PC-3 (cell line): ENCODE measurements around the gene FAM107B. TPM values are rescaled to one million over a fixed set of nuclear protein-coding genes. Genes with fewer than 3 reads are reported as not detected.

Experiments
- ATAC-seq: fragments of 200-7000 bp; cut with Tn5 transposase; 2 replicates; pipeline ENCODE4 v1.9.1; 2020; ENCODE audit warnings: mild to moderate bottlenecking, moderate library complexity
- BruUV-seq: library from RNA; stranded (reverse); fragments of 400-500 nt; replicated peaks from 2 replicates; lab custom pipeline; 2021; lab: Mats Ljungman, UMichigan
- CTCF ChIA-PET: fragments of 300-600 bp; sonication (Branson Sonifier 250); formaldehyde crosslinking; loops from one replicate; lab custom pipeline; 2022; ENCODE audit warnings: antibody characterized with exemption; lab: Charles Lee
- POLR2A ChIA-PET: fragments of 300-600 bp; sonication (Branson Sonifier 250); formaldehyde crosslinking; loops from one replicate; lab custom pipeline; 2022; ENCODE audit warnings: antibody characterized with exemption; ENCODE audit not compliant: unreplicated experiment; lab: Charles Lee
- DNase-seq: peaks from one replicate; pipeline ENCODE4 v3.0.0-alpha.2; 2015
- H2AFZ ChIP-seq: fragments of 300-600 bp; sonication (generic); 2 replicates; pipeline ENCODE4 v1.6.0; 2016; ENCODE audit warnings: antibody characterized with exemption, low read length
- H3F3A ChIP-seq: fragments of 300-600 bp; sonication (generic); one replicate; pipeline ENCODE4 v1.6.0; 2017; ENCODE audit warnings: antibody characterized with exemption, low read length, control low read depth, mild to moderate bottlenecking; ENCODE audit not compliant: unreplicated experiment
- H3K27ac ChIP-seq: fragments of 300-600 bp; sonication (generic); 2 replicates; pipeline ENCODE4 v1.5.1; 2016; ENCODE audit warnings: mild to moderate bottlenecking, low read length
- H3K27me3 ChIP-seq: fragments of 300-600 bp; sonication (generic); 2 replicates; pipeline ENCODE4 v1.6.1; 2016; ENCODE audit warnings: low read length, mixed read lengths
- H3K36me3 ChIP-seq: fragments of 300-600 bp; sonication (generic); 2 replicates; pipeline ENCODE4 v1.6.1; 2016; ENCODE audit warnings: low read depth, mixed run types, low read length, mixed read lengths
- H3K4me1 ChIP-seq: fragments of 300-600 bp; sonication (generic); 2 replicates; pipeline ENCODE4 v1.5.1; 2016; ENCODE audit warnings: low read length; ENCODE audit not compliant: insufficient read depth
- H3K4me2 ChIP-seq: fragments of 300-600 bp; sonication (generic); 2 replicates; pipeline ENCODE4 v1.6.0; 2016; ENCODE audit warnings: low read length
- H3K4me3 ChIP-seq: fragments of 300-600 bp; sonication (generic); 2 replicates; pipeline ENCODE4 v1.5.1; 2016; ENCODE audit warnings: mild to moderate bottlenecking, low read length, mixed read lengths
- H3K79me2 ChIP-seq: fragments of 300-600 bp; sonication (generic); 2 replicates; pipeline ENCODE4 v1.6.1; 2017; ENCODE audit warnings: low read length, mixed read lengths
- H3K9ac ChIP-seq: fragments of 300-600 bp; sonication (generic); 2 replicates; pipeline ENCODE4 v1.6.0; 2016; ENCODE audit warnings: mild to moderate bottlenecking, low read length
- H3K9me2 ChIP-seq: fragments of 300-600 bp; sonication (generic); replicated peaks from 2 replicates; pipeline ENCODE4 v1.6.1; 2016; ENCODE audit warnings: mixed run types, low read length, mixed read lengths
- H3K9me3 ChIP-seq: fragments of 300-600 bp; sonication (generic); 2 replicates; pipeline ENCODE4 v1.6.1; 2016; ENCODE audit warnings: low read length, mixed read lengths
- H4K20me1 ChIP-seq: fragments of 300-600 bp; sonication (generic); 2 replicates; pipeline ENCODE4 v1.6.1; 2016; ENCODE audit warnings: low read length, mixed read lengths
- EZH2 ChIP-seq: fragments of 300-600 bp; sonication (generic); IDR thresholded peaks from one replicate; pipeline ENCODE4 v1.6.1; 2017; ENCODE audit warnings: antibody characterized with exemption, mild to moderate bottlenecking, low read length; ENCODE audit not compliant: unreplicated experiment
- EZH2phosphoT487 ChIP-seq: fragments of 300-600 bp; sonication (generic); IDR thresholded peaks from 2 replicates; pipeline ENCODE4 v1.6.1; 2018; ENCODE audit warnings: mild to moderate bottlenecking, antibody characterized with exemption, low read length, borderline replicate concordance
- intact Hi-C: fragments of 100-400 bp; cut with micrococcal nuclease; formaldehyde crosslinking; loops from 2 replicates; pipeline ENCODE4 v1.9.0; 2023
- total RNA-seq: library from RNA; depleted of rRNA; stranded (reverse); fragments of >200 nt; gene quantifications from 2 replicates; pipeline ENCODE4 v1.2.3, GENCODE V29; 2014
- TF ChIP-seq, protein P1 (sequence below): fragments of 300-600 bp; sonication (generic); conservative IDR thresholded peaks from 2 replicates; pipeline ENCODE4 v1.5.1; 2017; ENCODE audit warnings: antibody characterized with exemption, low read depth, mild to moderate bottlenecking, low read length

FAM107B gene
- total RNA-seq, 1 experiment from 2014 or later: 36.6 TPM

DNA sequence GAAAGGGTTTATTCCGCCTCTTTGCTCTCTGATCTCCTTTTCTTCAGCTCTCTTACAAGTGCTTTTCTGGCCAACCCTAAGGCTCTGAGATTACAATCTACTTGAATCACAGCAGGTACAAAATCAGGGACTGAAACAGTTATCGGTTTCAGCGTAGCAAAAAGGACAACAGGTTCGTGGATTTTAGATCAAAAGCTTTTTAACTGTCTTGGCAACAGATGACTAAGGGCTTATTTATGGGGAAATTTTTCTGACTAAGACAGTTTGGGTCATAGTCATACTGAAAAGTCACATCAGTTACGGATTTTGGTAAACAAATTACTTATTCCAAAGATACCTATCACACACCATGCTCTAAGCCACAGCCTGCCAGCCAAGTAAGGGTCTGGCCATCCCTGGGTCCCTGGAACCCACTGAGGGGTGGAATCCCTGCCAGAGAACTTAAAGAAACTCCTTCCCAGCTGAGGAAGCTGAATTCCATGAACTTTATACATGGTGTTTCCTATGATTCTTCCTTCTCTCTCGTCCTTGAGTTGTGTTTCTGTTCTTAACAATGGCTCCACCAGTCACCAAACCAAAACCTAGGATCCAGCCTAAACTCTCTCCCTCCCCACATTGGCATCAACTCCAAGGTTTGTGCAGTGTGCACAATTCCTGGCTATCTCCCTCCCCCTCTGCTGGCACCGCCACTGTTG is 169.3 kb downstream of the FAM107B start:
- Histone ChIP-seq H4K20me1 (peaks cover 25% of the 10 kb centered on the region), H3K27ac (peak overlapping the region; percentile 91), H3K79me2 (peaks cover 33% of the 10 kb centered on the region), H3K4me3 (peak overlapping the region; percentile 79), H3K36me3 (peaks cover 15% of the 10 kb centered on the region), H3K27me3 (no peaks in the 10 kb centered on the region), H3K9ac (peak overlapping the region; percentile 89), H3F3A (no peaks in the 10 kb centered on the region), H2AFZ (no peak overlapping the region), H3K9me3 (no peaks in the 10 kb centered on the region), H3K9me2 (no peaks in the 10 kb centered on the region), H3K4me2 (peak overlapping the region; percentile 96), H3K4me1 (peaks cover 15% of the 10 kb centered on the region)
- ATAC-seq (peak; percentile 45), DNase-seq (peak; percentile 82)
- ChIA-PET CTCF (no interaction called here), POLR2A (interaction anchor here (1.1 kb wide), 1 partner anchor 214 kb away, joined by 5 read pairs; no protein-coding TSS in a partner anchor)
- TF ChIP-seq EZH2phosphoT487: no peak
- TF ChIP-seq, protein P1, sequence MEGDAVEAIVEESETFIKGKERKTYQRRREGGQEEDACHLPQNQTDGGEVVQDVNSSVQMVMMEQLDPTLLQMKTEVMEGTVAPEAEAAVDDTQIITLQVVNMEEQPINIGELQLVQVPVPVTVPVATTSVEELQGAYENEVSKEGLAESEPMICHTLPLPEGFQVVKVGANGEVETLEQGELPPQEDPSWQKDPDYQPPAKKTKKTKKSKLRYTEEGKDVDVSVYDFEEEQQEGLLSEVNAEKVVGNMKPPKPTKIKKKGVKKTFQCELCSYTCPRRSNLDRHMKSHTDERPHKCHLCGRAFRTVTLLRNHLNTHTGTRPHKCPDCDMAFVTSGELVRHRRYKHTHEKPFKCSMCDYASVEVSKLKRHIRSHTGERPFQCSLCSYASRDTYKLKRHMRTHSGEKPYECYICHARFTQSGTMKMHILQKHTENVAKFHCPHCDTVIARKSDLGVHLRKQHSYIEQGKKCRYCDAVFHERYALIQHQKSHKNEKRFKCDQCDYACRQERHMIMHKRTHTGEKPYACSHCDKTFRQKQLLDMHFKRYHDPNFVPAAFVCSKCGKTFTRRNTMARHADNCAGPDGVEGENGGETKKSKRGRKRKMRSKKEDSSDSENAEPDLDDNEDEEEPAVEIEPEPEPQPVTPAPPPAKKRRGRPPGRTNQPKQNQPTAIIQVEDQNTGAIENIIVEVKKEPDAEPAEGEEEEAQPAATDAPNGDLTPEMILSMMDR: no peak
- no peak for TF ChIP-seq EZH2
- no TSS peak for BruUV-seq
- intact Hi-C loops: loop anchor here (1.0 to 2.0 kb wide), 4 partner anchors 33 to 217 kb away; no protein-coding TSS in a partner anchor

DNA sequence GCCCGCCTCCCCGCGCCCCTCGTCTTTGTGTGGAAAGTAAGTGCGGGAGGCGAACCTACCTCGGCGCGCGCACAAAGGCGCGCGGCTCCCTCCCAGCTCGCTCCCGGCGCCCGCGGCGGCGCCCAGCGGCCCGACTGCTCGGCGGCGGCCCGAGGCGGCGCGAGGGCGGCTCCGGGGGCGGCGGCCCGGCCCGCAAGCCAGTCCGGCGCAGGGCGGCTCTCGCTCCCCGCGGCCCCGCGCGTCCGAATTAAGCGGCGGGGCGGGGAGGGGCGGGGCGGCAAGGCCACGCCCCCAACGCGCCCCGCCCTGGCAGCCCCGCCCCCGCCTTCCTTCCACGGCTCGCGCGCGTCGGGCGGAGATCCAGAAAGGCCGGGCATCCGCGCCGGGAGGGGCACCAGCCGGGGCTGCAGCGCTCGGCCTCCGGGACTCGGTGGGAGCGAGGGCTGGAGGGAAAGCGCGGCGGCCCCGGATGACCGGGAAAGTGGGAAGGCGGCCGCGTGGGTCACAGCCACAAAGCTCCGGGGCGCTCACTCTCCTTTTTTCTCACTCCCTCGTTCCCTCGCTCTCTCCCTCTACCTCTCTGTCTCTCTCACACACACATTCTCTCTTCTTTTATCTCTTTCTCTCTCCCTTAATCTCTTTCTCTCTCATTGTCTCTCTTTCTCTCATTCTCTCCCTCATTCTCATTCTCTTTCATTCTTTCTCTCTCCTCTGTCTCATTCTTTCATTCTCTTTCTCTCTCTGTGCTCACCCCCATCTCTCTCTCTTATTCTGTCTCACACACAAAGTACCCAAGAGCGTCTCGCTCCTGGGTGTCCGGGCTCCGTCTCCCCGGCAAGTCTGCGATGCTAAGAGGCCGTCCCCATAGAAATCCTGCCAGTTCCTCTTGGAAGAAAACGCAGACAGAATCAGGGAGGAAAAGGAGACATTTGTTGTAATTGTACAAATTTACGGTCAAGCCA is 170.2 kb downstream of the FAM107B start:
- Histone ChIP-seq H2AFZ (peak overlapping the region; percentile 13; the same call in 1 of the 2 replicates), H3K9ac (peak overlapping the region; percentile 89), H3K36me3 (peaks cover 16% of the 10 kb centered on the region), H3F3A (no peaks in the 10 kb centered on the region), H3K79me2 (peaks cover 42% of the 10 kb centered on the region), H3K4me1 (peaks cover 15% of the 10 kb centered on the region), H3K4me3 (peak overlapping the region; percentile 79), H3K9me3 (no peaks in the 10 kb centered on the region), H3K27me3 (no peaks in the 10 kb centered on the region), H4K20me1 (peaks cover 25% of the 10 kb centered on the region), H3K4me2 (peak overlapping the region; percentile 96), H3K27ac (peak overlapping the region; percentile 91), H3K9me2 (no peaks in the 10 kb centered on the region)
- POLR2A ChIA-PET: interaction anchor here (0.5 to 1.1 kb wide), 3 partner anchors 17 to 303 kb away, joined by 3 to 8 read pairs (median 5); no protein-coding TSS in a partner anchor
- no TSS peak for BruUV-seq
- ATAC-seq (peak; percentile 59), DNase-seq (peak; percentile 69)
- intact Hi-C loops: loop anchor here (1.0 to 5.0 kb wide), 5 partner anchors 32 to 233 kb away; partner anchors contain the start of genes CDNF, HSPA14 and MSANTD7
- TF ChIP-seq EZH2phosphoT487 (no peak), EZH2 (no peak)
- TF ChIP-seq, protein P1: no peak
- CTCF ChIA-PET: no interaction called here
